HG02763 (cell line): ENCODE results near the gene EDEM1.
"Not testable (repeated sequence)": the region's sequence is repeated elsewhere in the genome, so short reads cannot be mapped to it uniquely, and the experiment has no call there.

Source experiments
- ATAC-seq: cut with Tn5 transposase; IDR thresholded peaks from one replicate; pipeline ENCODE4 v1.9.1; 2021; ENCODE audit warnings: mild to moderate bottlenecking, moderate library complexity; ENCODE audit not compliant: unreplicated experiment

EDEM1 gene

GRCh38 chr3:5172018-5172417 lies 15.5 kb upstream of the EDEM1 start:
- ATAC-seq = no peak

GRCh38 chr3:5179036-5179435 lies 8.5 kb upstream of the EDEM1 start:
- ATAC-seq = not testable (repeated sequence)

- peak; percentile 76 for ATAC-seq
These were observed 5.9 kb upstream of the EDEM1 start for GRCh38 chr3:5181469-5182141.

GRCh38 chr3:5183714-5184113 lies 3.8 kb upstream of the EDEM1 start:
- ATAC-seq = not testable (repeated sequence)

- ATAC-seq = no peak
These were observed 3.0 kb upstream of the EDEM1 start for GRCh38 chr3:5184499-5184898.

- ATAC-seq = no peak
These were observed 2.3 kb upstream of the EDEM1 start for GRCh38 chr3:5185093-5185673.

GRCh38 chr3:5186089-5186857 lies 1.2 kb upstream of the EDEM1 start:
- ATAC-seq = peak; percentile 7

GRCh38 chr3:5186858-5187155 lies 700 bp upstream of the EDEM1 start:
- no peak for ATAC-seq

- peak; percentile 15 for ATAC-seq
These were observed 462 bp downstream of the EDEM1 start for GRCh38 chr3:5187920-5188418.

- no peak for ATAC-seq
These were observed 1.1 kb downstream of the EDEM1 start for GRCh38 chr3:5188419-5189221.

GRCh38 chr3:5190147-5190791 lies 2.8 kb downstream of the EDEM1 start:
- no peak for ATAC-seq

GRCh38 chr3:5191555-5192304 lies 4.2 kb downstream of the EDEM1 start:
- no peak for ATAC-seq

GRCh38 chr3:5192571-5193365 lies 5.3 kb downstream of the EDEM1 start:
- no peak for ATAC-seq

GRCh38 chr3:5194341-5194740 lies 6.8 kb downstream of the EDEM1 start:
- ATAC-seq = no peak

- ATAC-seq = peak; percentile 32
These were observed 7.4 kb downstream of the EDEM1 start for GRCh38 chr3:5194801-5195509.

- ATAC-seq = no peak
These were observed 8.1 kb downstream of the EDEM1 start for GRCh38 chr3:5195605-5196004.

GRCh38 chr3:5197022-5197421 lies 9.5 kb downstream of the EDEM1 start:
- ATAC-seq = no peak

- ATAC-seq = peak; percentile 47
These were observed 10.2 kb downstream of the EDEM1 start for GRCh38 chr3:5197470-5198312.
